Measurements from ENCODE around the gene COL5A1. TPM values are rescaled to one million over a fixed set of nuclear protein-coding genes. Genes with fewer than 3 reads are reported as not detected.

The COL5A1 gene
- polyA plus RNA-seq, 3 donors: 0.01 TPM; not detected in 2

DNA sequence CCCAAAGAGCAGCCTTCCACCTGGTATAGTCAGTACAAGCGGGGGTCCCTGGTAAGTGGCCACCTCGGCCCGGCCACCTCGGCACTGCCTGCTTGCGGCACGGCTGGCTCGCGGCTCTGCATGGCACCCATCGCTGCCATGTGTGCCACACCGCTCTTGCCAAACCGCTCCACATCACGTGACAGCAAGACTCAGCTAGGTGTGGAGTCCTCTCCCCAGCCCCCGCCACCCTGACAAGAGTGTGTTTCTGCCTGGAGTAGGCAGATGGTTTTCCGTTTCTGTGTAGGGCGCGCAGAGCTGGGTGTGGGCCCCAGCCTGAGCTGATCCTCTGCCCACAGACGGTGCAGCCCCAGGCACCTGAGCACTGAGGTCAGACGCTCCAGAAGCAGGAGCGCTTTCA is 188.5 kb downstream of the COL5A1 start:
- H3K9me3 Mint-ChIP-seq: no peaks in the 10 kb centered on the region
- intact Hi-C loops (cut with micrococcal nuclease): no loop called here
- H3K4me3 ChIP-seq (replicated peaks in 1 of 3; ENCODE audit: low read depth in 2 of 3, low read length in 3 of 3): no peak overlapping the region
- WGBS (ENCODE audit: insufficient coverage): 90% methylated on average over 19 of the region's 19 CpGs
- no peak overlapping the region for H2AFZ ChIP-seq (ENCODE audit: insufficient read depth, low read depth, low read length, poor library complexity, severe bottlenecking)
- H3K4me3 Mint-ChIP-seq: no peak overlapping the region
- H4K20me1 ChIP-seq (ENCODE audit: insufficient read depth, low read length): no peaks in the 10 kb centered on the region
- H3K4me2 ChIP-seq (replicated peaks; ENCODE audit: extremely low read depth, low read length, poor library complexity, severe bottlenecking): no peak overlapping the region
- no peaks in the 10 kb centered on the region for H3K79me2 ChIP-seq (ENCODE audit: insufficient read depth, low read length)
- H3K27ac ChIP-seq (ENCODE audit: low read depth in 1 of 2, low read length in 2 of 2): no peak overlapping the region
- no peaks in the 10 kb centered on the region for H3K36me3 Mint-ChIP-seq
- no peak for DNase-seq
- peaks cover 0 to 8% (median 6%) of the 10 kb centered on the region in 3 donors for H3K27me3 Mint-ChIP-seq (ENCODE audit: low read depth in 3 of 3)
- H3K9me3 ChIP-seq (replicated peaks in 1 of 2; ENCODE audit: control insufficient read depth in 1 of 2, insufficient read depth in 1 of 2, low read length in 2 of 2): no peaks in the 10 kb centered on the region
- H3K27me3 ChIP-seq (ENCODE audit: control insufficient read depth in 2 of 2, insufficient read depth in 2 of 2, low read length in 2 of 2): no peaks in the 10 kb centered on the region
- TF ChIP-seq, protein P1, sequence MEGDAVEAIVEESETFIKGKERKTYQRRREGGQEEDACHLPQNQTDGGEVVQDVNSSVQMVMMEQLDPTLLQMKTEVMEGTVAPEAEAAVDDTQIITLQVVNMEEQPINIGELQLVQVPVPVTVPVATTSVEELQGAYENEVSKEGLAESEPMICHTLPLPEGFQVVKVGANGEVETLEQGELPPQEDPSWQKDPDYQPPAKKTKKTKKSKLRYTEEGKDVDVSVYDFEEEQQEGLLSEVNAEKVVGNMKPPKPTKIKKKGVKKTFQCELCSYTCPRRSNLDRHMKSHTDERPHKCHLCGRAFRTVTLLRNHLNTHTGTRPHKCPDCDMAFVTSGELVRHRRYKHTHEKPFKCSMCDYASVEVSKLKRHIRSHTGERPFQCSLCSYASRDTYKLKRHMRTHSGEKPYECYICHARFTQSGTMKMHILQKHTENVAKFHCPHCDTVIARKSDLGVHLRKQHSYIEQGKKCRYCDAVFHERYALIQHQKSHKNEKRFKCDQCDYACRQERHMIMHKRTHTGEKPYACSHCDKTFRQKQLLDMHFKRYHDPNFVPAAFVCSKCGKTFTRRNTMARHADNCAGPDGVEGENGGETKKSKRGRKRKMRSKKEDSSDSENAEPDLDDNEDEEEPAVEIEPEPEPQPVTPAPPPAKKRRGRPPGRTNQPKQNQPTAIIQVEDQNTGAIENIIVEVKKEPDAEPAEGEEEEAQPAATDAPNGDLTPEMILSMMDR (IDR thresholded peaks at IDR 0.05): no peak
- no peaks in the 10 kb centered on the region for H3K36me3 ChIP-seq (replicated peaks in 1 of 2; ENCODE audit: control insufficient read depth in 1 of 2, insufficient read depth in 2 of 2, low read length in 2 of 2)
- H3K27ac Mint-ChIP-seq: no peak overlapping the region
- no peaks in the 10 kb centered on the region for H3K4me1 ChIP-seq (ENCODE audit: control insufficient read depth in 1 of 2, insufficient read depth in 2 of 2, low read length in 2 of 2)
- H3K4me1 Mint-ChIP-seq: no peaks in the 10 kb centered on the region
- H3K9ac ChIP-seq (ENCODE audit: insufficient read depth, low read length, poor library complexity, severe bottlenecking): no peak overlapping the region

DNA sequence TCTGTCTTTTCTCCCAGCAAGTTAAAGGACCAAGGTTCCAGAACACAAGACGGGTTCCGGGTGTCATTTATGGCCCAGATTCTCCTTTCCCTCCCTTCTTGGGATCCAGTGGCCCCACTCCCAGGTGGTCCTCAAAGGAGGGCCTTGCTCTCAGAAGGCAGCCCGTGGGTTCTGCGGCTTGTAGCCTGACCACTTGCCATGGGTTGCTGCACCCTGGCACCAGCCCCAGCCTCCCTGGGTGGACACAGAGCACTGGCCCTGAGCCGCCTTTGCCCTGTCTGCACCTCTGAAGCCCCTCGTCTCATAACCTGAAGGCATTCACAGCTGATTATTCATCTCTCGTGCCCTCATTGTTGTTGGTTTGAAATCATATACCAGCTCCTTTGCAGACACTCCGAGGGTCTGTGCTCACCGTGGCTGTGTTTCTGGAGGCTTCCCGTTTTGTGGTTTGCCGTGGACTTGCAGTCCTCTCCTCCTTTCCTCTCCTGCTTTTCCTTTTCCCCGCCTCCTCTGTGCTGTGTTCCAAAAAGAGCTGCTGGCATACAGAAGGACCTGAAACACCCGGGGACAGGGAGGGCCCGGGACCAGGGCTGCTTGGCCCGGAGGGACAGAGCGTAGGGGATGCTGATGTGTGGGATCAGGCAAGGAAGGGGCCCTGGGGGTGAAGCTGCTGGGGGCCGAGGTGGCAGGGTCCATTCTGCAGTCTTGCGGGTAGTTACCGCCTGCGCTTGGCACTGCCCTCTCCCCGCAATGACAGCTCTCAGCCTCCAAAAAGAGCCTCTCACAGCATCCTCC is 189.5 kb downstream of the COL5A1 start:
- Histone ChIP-seq H2AFZ (ENCODE audit: insufficient read depth, low read depth, low read length, poor library complexity, severe bottlenecking) (no peak overlapping the region), H4K20me1 (ENCODE audit: insufficient read depth, low read length) (no peaks in the 10 kb centered on the region), H3K4me3 (replicated peaks in 1 of 3; ENCODE audit: low read depth in 2 of 3, low read length in 3 of 3) (no peak overlapping the region), H3K36me3 (replicated peaks in 1 of 2; ENCODE audit: control insufficient read depth in 1 of 2, insufficient read depth in 2 of 2, low read length in 2 of 2) (no peaks in the 10 kb centered on the region), H3K79me2 (ENCODE audit: insufficient read depth, low read length) (no peaks in the 10 kb centered on the region), H3K4me1 (ENCODE audit: control insufficient read depth in 1 of 2, insufficient read depth in 2 of 2, low read length in 2 of 2) (no peaks in the 10 kb centered on the region), H3K27me3 (ENCODE audit: control insufficient read depth in 2 of 2, insufficient read depth in 2 of 2, low read length in 2 of 2) (no peaks in the 10 kb centered on the region), H3K27ac (ENCODE audit: low read depth in 1 of 2, low read length in 2 of 2) (no peak overlapping the region), H3K4me2 (replicated peaks; ENCODE audit: extremely low read depth, low read length, poor library complexity, severe bottlenecking) (no peak overlapping the region), H3K9ac (ENCODE audit: insufficient read depth, low read length, poor library complexity, severe bottlenecking) (no peak overlapping the region), H3K9me3 (replicated peaks in 1 of 2; ENCODE audit: control insufficient read depth in 1 of 2, insufficient read depth in 1 of 2, low read length in 2 of 2) (no peaks in the 10 kb centered on the region)
- DNase-seq: no peak
- 59% methylated on average over 11 of the region's 21 CpGs for WGBS (ENCODE audit: insufficient coverage)
- peaks cover 1 to 8% (median 6%) of the 10 kb centered on the region in 3 donors for H3K27me3 Mint-ChIP-seq (ENCODE audit: low read depth in 3 of 3)
- intact Hi-C loops (cut with micrococcal nuclease): no loop called here
- no peaks in the 10 kb centered on the region for H3K36me3 Mint-ChIP-seq
- no peaks in the 10 kb centered on the region for H3K4me1 Mint-ChIP-seq
- H3K27ac Mint-ChIP-seq: no peak overlapping the region
- H3K4me3 Mint-ChIP-seq: no peak overlapping the region
- TF ChIP-seq, protein P1 (IDR thresholded peaks at IDR 0.05): no peak
- no peaks in the 10 kb centered on the region for H3K9me3 Mint-ChIP-seq

All from CD14-positive monocyte (primary cell).